PC-3 (cell line): ENCODE data around the gene TMPRSS3.

Experiments
- CTCF ChIP-seq: fragments of 300-600 bp; sonication (generic); conservative IDR thresholded peaks from 2 replicates; pipeline ENCODE4 v1.5.1; 2017; ENCODE audit warnings: antibody characterized with exemption, low read depth, mild to moderate bottlenecking, low read length
- EZH2 ChIP-seq: fragments of 300-600 bp; sonication (generic); IDR thresholded peaks from one replicate; pipeline ENCODE4 v1.6.1; 2017; ENCODE audit warnings: antibody characterized with exemption, mild to moderate bottlenecking, low read length; ENCODE audit not compliant: unreplicated experiment
- EZH2phosphoT487 ChIP-seq: fragments of 300-600 bp; sonication (generic); IDR thresholded peaks from 2 replicates; pipeline ENCODE4 v1.6.1; 2018; ENCODE audit warnings: mild to moderate bottlenecking, antibody characterized with exemption, low read length, borderline replicate concordance

- TF ChIP-seq CTCF (no peak), EZH2 (no peak), EZH2phosphoT487 (no peak)
These were observed 52.3 kb downstream of the TMPRSS3 start for GRCh38 chr21:42343556-42343955.
